SIG-M5 treated with dmso at 0.1 percent for 504 hours (cell line): ENCODE results near the gene GCSH.
"Not testable (repeated sequence)": the region's sequence is repeated elsewhere in the genome, so short reads cannot be mapped to it uniquely, and the experiment has no call there.

Source experiments
- DNase-seq: peaks from one replicate; lab custom pipeline; 2025; ENCODE audit not compliant: unreplicated experiment; lab: John Stamatoyannopoulos, UW

Gene GCSH

DNA sequence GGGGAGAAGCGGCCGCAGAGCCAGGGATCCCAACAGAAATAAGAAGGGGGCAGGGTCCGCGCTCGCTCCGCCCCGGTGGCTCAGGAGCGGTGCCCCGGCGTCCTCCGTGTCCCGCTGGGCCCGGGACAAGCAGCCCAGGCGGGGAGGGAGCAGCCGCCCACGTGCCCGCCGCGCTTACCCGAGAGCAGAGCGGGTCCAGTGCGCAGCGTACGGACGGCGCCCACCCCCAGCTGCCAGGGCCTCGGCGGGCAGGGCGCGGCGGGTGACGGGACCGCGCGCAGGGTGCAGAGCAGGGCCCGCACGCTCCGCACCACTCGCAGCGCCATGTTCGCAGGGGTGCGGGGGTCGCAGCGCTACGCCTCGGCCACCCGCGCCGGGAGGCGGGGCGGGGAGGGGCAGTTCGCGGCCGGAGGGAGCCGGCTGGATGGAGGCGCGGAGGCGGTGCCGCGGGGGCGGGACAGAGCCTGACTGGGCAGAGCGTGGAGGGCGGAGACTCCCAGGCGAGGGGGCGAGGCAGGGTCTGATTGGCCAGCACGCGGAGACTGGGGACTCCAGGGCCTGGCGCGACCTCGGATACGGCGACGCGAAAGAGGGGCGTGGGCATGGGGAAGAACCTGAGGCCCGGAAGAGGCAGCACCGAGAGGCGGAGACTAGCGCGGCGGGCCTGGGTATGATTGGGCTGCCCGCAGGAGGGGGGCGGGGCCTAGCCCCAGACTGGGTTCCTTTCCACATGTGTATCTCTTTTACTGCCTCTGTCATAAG lies at the start of gene GCSH:
TSS of gene GCSH (minus strand) at position 443 of the 762 bp plus-strand sequence. CDS start at position 326, 117 bp downstream.
- DNase-seq = peak; percentile 97

GRCh38 chr16:81143921-81144471 lies 47.8 kb upstream of the GCSH start:
- peak; percentile 51 for DNase-seq

DNA sequence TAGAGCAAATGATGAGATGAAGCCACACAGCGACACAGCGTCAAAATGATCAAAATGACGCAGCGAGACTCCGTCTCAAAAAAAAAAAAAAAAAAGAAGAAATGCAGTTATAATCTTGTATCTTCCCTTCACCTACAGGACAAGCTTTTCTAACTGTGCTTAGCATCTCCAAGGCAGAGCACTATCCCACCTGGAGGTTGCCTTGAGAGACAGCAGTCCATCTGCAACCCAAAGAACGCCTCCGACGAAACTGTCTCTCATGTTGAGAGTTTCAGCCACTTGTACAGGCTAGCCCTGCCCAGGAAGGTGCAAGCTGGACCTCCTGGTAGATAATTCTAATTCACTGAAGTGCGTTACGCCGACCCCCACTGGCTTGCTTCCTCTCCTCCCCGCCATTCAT lies 46.7 kb upstream of the GCSH start:
- DNase-seq = no peak

- no peak for DNase-seq
Observed at GRCh38 chr16:81140930-81141780, 45.0 kb upstream of the GCSH start.

GRCh38 chr16:81138831-81139557 lies 42.8 kb upstream of the GCSH start:
- DNase-seq = no peak

DNA sequence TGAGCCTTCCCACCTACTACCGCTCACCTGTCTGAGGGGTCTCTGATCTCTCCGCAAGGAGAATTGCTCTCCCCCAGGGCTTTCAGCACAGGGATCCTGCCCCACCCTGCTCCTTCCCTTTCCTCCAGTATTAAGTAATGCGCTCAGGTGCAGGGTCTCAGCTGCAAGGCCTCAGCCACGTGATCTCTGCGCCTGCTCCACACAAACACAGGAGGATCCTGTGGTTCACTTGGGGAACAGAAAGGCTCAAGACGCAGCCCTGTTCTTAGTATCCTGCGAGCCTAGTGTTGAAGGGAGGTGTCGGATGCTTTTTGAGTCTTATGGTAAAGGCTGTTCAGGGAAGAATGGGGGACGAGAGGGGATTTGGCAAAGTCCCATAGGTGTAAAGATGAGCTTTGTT lies 41.6 kb upstream of the GCSH start:
- DNase-seq = no peak

DNA sequence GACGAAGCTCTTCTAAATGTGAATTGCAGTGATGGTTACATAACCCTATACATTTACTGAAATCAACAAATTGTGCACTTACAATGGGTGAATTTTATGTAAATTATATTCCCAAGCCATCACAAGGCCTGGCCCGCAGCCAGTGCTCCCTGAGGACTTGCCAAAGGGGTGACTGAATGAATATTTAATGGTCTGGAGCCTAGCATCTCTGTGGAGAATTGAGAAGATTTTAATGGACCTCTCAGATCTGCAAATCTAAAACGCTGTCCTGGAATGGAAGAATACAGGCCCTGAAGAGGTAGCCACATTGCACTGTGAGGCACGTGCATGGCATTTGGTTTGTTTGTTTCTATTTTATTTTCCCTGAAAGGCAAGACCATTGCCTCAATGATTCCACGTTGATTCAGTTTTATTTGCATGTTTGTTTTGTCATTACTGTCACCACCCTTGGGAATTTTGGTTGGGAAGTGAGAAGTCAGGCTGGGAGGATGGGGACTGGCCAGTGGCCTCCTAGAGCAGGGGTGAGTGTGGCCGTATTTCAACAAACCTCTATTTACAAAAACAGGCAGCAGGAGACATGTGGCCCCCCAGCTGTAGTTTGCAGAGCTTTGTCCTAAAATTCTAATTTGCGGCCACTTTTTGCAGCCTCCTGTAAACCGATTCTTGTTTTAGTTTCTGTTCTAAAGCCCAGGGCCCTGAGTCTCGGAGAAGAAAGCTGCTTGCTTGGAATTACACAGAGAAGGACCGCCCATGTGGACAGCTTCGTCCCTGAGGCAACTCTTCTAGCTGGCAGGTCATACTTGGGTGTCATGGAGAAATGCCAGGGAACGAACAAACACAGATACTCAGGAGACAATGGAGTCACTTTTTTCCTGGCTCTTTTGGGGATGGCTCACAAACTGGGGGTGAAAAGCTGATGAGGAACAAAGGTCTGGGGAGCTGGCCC lies 40.5 kb upstream of the GCSH start:
- DNase-seq = peak; percentile 18

DNA sequence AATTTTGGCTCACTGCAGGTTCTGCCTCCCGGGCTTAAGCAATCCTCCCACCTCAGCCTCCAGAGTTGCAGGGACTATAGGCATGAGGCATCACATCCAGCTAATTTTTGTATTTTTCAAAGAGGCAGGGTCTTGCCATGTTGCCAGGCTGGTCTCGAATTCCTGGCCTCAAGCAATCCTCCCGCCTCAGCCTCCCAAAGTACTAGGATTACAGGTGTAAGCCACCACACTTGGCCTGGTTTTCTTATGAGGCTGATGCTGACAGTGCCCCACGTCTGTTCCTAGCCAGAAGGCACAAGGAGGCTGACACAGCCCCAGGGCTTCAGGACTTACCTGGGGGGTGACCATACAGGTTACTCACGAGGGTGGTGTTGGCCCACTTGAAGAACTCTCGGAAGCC lies 33.9 kb upstream of the GCSH start:
- no peak for DNase-seq

DNA sequence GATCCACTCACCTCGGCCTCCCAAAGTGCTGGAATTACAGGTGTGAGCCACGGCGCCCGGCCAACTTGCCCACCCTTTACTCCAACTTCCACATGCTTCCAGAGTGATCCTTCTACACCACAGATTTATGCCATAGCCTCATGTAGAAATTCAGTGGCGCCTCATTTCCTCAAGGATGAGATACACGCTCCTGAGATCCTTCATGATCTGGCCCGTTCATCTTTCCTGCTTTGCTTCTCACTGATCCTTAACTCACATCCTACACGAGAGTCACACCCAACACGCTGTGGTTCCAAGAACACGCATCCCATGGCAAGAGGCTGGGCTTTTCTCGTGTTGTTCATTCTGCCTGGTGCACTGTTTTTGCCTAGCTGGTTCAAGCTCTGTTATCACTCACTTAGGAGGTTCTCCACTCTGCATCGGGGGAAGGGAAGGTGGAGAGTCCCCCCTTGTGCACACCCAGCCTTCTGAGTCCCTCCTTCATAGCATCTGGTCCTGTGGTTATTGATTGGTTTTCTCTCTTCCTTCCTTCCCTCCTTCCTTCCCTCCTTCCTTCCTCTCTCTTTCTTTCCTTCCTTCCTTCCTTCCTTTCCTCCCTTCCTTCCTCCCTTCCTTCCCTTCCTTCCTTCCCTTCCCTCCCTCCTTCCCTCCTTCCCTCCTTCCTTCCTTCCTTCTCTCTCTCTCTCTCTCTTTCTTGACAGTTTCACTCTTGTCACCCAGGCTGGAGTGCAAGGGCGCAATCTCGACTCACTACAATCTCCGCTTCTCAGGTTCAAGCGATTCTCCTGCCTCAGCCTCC lies 32.7 kb upstream of the GCSH start:
- DNase-seq = no peak

GRCh38 chr16:81127051-81127450 lies 30.9 kb upstream of the GCSH start:
- no peak for DNase-seq

DNA sequence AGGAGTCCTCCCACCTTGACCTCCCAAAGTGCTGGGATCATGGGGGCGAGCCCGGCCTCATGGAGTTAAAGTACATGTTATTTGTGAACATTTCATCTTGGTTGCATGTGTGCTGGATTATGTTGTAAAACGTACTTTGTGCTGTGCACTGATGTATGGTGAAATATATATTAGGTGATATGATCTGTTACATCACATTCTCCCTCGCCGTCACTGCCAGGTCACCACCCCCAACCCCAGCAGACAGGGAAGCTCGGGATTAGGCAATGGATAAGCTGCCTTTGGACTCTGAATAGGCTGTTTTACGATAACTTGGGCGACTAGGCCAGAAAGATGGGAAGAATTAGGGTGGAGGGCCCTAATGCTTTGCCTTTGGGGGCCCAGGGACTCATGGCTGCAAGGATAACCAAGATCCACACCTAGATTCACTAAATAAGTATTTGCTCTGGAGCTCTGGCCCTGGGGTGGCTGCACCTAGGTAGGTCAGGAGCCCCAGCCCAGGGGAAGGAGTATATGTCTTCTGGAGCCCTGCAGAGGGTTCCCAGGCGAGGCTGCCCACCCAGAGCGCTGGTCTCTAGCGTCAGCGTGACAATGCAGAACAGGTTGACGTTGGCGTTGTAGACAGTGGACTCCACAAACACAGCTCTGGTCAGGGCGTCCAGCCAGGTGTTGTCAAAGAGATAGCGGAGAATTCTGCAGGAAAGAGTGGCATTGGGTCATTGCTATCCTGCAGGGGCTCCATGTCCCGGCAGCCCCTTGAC lies 27.1 kb upstream of the GCSH start:
- no peak for DNase-seq

GRCh38 chr16:81121474-81121990 lies 25.3 kb upstream of the GCSH start:
- no peak for DNase-seq

DNA sequence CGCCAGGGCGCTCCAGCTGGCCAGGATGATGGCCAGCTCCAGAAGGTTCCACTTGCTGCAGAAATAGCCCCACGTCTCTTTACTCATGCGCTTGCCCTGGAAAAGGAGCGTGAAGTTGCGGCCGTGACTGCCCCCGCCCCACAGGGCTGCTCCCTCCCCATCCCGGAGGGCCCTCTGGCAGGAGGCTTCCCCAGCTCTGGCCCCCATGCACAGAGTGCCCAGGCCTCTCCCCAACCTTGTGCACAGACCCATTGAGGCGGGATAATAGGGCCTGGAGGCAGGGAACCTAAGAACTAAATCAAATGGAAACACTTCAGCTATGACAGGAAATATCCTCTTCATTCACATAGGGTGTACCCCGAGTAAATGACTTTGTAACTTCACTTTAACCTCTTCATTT lies 21.2 kb upstream of the GCSH start:
- no peak for DNase-seq

DNA sequence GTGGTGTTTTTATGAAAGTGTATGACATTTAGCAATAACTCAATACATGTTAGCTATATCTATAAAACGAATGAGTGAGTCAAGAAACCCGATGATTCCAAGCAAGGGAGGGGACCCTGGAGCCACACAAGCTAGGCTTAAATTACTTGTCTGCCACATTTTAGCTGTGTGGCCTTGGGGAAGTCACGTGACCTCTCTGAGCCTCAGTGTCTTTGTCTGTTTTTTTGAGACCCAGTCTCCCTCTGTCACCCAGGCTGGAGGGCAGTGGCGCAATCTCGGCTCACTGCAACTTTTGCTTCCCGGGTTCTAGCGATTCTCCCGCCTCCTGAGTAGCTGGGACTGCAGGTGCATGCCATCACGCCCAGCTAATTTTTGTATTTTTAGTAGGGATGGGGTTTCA lies 20.1 kb upstream of the GCSH start:
- DNase-seq = no peak

- no peak for DNase-seq
Observed at GRCh38 chr16:81112453-81112852, 16.3 kb upstream of the GCSH start.

DNA sequence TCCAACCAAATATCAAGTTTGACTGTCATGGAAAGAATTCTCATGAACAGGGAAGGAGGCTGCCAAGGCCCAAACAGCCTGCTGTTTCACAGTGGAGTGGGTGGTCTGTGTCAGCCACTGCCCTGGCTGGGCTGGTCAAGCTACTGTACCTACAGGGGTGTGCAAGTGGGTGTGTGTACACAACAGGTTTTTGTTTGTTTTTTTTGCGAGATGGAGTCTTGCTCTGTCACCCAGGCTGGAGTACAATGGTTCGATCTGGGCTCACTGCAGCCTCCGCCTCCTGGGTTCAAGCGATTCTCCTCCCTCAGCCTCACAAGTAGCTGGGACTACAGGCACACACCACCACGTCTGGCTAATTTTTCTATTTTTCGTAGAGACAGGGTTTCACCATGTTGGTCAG lies 13.1 kb upstream of the GCSH start:
- not testable (repeated sequence) for DNase-seq

DNA sequence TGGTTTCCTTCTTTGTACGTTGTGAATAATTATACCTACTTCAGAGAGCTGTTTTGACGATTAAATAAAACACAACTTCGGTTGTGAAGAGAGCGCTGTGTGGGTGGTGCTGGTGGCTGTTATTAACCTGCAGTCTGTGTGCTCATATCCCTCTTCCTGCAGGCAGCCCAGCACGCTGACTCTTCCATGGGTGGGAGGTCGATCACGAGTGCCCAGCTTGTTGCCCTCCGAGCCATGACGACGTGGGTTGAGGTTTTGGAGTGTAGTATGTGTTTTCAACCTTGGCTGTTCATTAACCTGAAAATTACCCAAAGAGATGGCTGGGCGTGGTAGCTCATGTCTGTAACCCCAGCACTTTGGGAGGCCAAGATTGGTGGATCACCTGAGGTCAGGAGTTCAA lies 11.3 kb upstream of the GCSH start:
- DNase-seq = no peak

GRCh38 chr16:81106826-81107503 lies 10.8 kb upstream of the GCSH start:
- DNase-seq = no peak
